PC-9 (cell line): ENCODE data around the gene MYO3B.

Source experiments
- EZH2 ChIP-seq: fragments of 200-600 bp; sonication (generic); IDR thresholded peaks from 2 replicates; pipeline ENCODE4 v1.8.0; 2017; ENCODE audit warnings: antibody characterized with exemption, low read depth
- TF ChIP-seq, protein P1 (sequence below): fragments of 200-600 bp; sonication (generic); conservative IDR thresholded peaks from 2 replicates; pipeline ENCODE4 v1.6.1; 2017; ENCODE audit warnings: mixed run types, antibody characterized with exemption, mild to moderate bottlenecking, moderate library complexity

DNA sequence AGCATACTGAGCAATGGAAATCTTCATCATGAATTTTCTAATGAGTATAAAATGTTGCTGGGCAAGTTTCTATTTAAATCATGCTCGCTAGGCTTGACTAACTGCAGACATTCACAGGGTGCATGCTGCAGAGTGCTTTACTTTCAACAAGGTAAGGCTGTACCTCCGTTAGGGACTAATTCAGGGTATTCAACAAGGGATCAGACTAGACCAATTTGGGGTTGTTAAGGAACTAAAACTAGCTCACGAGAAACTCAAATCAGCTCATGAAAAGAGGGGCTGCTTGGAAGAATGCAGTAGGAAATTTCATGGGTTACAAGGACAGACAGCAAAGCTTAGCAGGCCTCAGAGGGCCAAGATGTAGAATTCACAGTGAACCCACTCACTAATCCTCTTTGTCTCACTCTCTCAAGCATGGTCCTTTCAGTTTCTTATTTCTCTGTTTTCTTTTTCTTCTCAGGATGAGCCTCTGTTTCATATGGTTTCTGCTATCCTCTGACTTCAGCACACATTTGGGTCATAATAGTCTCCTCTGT lies 2.2 kb downstream of the MYO3B start:
- TF ChIP-seq, protein P1, sequence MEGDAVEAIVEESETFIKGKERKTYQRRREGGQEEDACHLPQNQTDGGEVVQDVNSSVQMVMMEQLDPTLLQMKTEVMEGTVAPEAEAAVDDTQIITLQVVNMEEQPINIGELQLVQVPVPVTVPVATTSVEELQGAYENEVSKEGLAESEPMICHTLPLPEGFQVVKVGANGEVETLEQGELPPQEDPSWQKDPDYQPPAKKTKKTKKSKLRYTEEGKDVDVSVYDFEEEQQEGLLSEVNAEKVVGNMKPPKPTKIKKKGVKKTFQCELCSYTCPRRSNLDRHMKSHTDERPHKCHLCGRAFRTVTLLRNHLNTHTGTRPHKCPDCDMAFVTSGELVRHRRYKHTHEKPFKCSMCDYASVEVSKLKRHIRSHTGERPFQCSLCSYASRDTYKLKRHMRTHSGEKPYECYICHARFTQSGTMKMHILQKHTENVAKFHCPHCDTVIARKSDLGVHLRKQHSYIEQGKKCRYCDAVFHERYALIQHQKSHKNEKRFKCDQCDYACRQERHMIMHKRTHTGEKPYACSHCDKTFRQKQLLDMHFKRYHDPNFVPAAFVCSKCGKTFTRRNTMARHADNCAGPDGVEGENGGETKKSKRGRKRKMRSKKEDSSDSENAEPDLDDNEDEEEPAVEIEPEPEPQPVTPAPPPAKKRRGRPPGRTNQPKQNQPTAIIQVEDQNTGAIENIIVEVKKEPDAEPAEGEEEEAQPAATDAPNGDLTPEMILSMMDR, result no peak
- TF ChIP-seq EZH2, result no peak
